Adrenal gland (tissue), 12 donors: Measurements from ENCODE around the gene INS. TPM values are rescaled to one million over a fixed set of nuclear protein-coding genes. Genes with fewer than 3 reads are reported as not detected.

ENCODE experiments used
- DNase-seq, 7 donors: peaks; one replicate each; pipeline ENCODE4 v3.0.0-alpha.2; 2019 to 2020
- H3K27ac ChIP-seq, 5 donors: fragments of 200-600 bp; sonication (generic) in 4 of 5; 1 replicate in 3 of 5; 2 replicates in 2 of 5; pipeline versions ENCODE4 v1.5.1 to v1.8.0; 2016 to 2020; ENCODE audit warnings: mild to moderate bottlenecking in 1 of 5
- H3K27me3 ChIP-seq: fragments of 200-600 bp; 2 replicates; pipeline ENCODE4 v1.8.0; 2021
- H3K36me3 ChIP-seq, 2 donors: fragments of 200-600 bp; replicated peaks in 1 of 2; 1 replicate in 1 of 2; 2 replicates in 1 of 2; pipeline versions ENCODE4 v1.5.1 to v1.8.0; 2018 to 2022
- H3K4me1 ChIP-seq, 2 donors: fragments of 200-600 bp; replicated peaks in 1 of 2; 1 replicate in 1 of 2; 2 replicates in 1 of 2; pipeline versions ENCODE4 v1.5.1 to v1.8.0; 2018 to 2021
- H3K4me3 ChIP-seq, 4 donors: fragments of 200-600 bp; sonication (generic) in 3 of 4; one replicate each; pipeline ENCODE4 v1.5.1; 2016 to 2018
- H3K9me3 ChIP-seq, 3 donors: fragments of 200-600 bp; sonication (generic) in 1 of 3; replicated peaks in 1 of 3; 1 replicate in 2 of 3; 2 replicates in 1 of 3; pipeline versions ENCODE4 v1.5.1 to v1.8.0; 2016 to 2021
- POLR2A ChIP-seq, 2 donors: fragments of 450-650 bp; IDR thresholded peaks; one replicate each; pipeline ENCODE4 v1.6.1; 2017; ENCODE audit warnings: antibody characterized with exemption in 2 of 2, mild to moderate bottlenecking in 2 of 2, moderate library complexity in 1 of 2
- WGBS, 4 donors: extraction: QIAGEN DNeasy Blood & Tissue Kit in 2 of 4; methylation state at CpG; one replicate each; pipeline versions ENCODE4 v1.1.5 to v1.1.7; 2013 to 2017; 5-methylcytosine and 5-hydroxymethylcytosine counted together
- intact Hi-C, 2 donors: fragments of 100-400 bp; cut with DNase I; formaldehyde crosslinking; loops; one replicate each; pipeline versions ENCODE4 v1.14.1 to v1.15.0; 2022 to 2023
- polyA plus RNA-seq, 3 donors: library from polyadenylated mRNA; stranded (reverse); fragments of 200-250 nt in 2 of 3; fragments of 350-450 nt in 1 of 3; fragmentation: Illumina TruSeq in 1 of 3; extraction: RNeasy Lipid Tissue Mini Kit (QIAGEN cat#74804) in 1 of 3; gene quantifications; one replicate each; pipeline ENCODE4 v1.2.3, GENCODE V29; 2013 to 2014
- total RNA-seq, 9 donors: library from RNA; depleted of rRNA in 4 of 9; stranded (reverse); fragments of >200 nt in 4 of 9; fragments of 120-200 nt in 1 of 9; fragmentation: NEBNext Ultra II Directional in 1 of 9; extraction: Animal tissue kit (Norgen Biotek cat#: 25700) in 1 of 9; gene quantifications; one replicate each; pipeline versions ENCODE4 v1.1.0 to v1.2.4, GENCODE V29; 2013 to 2023
- TF ChIP-seq, protein P1 (sequence below), 6 experiments: fragments of 450-650 bp in 4 of 6; fragments of 200-600 bp in 2 of 6; sonication (generic) in 1 of 6; IDR thresholded peaks; 1 replicate in 5 of 6; 2 replicates in 1 of 6; pipeline versions ENCODE4 v1.5.1 to v1.8.0; 2016 to 2021; ENCODE audit warnings: antibody characterized with exemption in 6 of 6, mild to moderate bottlenecking in 2 of 6, moderate library complexity in 1 of 6
- donor health status: healthy with polysubstance abuse.
- donor health status: Bipolar disorder and iron deficiency.
- donor health status: DM: yes; HTN: yes; CAD: no.
- donor health status: DM: no; HTN: no; CAD: no.
- donor health status: DM: no; HTN: no; CAD: no.
- donor health status: DM: yes; HTN: yes; CAD: no.

Gene INS
- total and polyA plus RNA-seq, 12 donors, result 0.72 to 45.2 (median 6.5) TPM; not detected in 8

DNA sequence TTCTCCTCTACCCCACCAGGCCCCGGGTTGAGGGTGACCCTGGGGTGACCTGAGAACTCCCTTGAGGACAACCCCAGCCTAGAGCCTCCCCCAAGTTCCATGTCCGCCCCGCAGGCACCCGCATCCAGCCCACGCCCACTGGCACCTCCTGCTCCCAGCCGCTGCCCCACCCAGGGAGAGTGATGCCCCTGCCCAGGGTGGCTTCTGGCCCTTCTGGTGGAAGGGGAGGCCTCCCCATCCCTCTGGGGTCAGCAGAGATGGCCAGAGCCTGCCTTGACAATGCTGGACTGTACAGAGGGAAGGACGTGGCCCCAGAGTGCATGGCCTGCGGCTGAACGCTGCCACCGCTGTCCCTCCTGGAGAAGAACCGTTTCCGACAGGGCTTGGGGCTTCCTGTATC is 11.7 kb upstream of the INS start:
- H3K4me3 ChIP-seq, result no peak overlapping the region
- intact Hi-C loops, result no loop called here
- no peak for TF ChIP-seq POLR2A (IDR thresholded peaks at IDR 0.05)
- TF ChIP-seq, protein P1, sequence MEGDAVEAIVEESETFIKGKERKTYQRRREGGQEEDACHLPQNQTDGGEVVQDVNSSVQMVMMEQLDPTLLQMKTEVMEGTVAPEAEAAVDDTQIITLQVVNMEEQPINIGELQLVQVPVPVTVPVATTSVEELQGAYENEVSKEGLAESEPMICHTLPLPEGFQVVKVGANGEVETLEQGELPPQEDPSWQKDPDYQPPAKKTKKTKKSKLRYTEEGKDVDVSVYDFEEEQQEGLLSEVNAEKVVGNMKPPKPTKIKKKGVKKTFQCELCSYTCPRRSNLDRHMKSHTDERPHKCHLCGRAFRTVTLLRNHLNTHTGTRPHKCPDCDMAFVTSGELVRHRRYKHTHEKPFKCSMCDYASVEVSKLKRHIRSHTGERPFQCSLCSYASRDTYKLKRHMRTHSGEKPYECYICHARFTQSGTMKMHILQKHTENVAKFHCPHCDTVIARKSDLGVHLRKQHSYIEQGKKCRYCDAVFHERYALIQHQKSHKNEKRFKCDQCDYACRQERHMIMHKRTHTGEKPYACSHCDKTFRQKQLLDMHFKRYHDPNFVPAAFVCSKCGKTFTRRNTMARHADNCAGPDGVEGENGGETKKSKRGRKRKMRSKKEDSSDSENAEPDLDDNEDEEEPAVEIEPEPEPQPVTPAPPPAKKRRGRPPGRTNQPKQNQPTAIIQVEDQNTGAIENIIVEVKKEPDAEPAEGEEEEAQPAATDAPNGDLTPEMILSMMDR (IDR thresholded peaks at IDR 0.05), result no peak
- peak overlapping the region in 1 of 5 donors; percentile 73 for H3K27ac ChIP-seq
- no peaks in the 10 kb centered on the region for H3K9me3 ChIP-seq
- 83 to 90% (median 87%) methylated on average over 5 to 12 of the region's 12 CpGs for WGBS, 4 donors
- no peaks in the 10 kb centered on the region for H3K4me1 ChIP-seq
- DNase-seq, result no peak
- no peaks in the 10 kb centered on the region for H3K27me3 ChIP-seq
- H3K36me3 ChIP-seq, result no peaks in the 10 kb centered on the region

DNA sequence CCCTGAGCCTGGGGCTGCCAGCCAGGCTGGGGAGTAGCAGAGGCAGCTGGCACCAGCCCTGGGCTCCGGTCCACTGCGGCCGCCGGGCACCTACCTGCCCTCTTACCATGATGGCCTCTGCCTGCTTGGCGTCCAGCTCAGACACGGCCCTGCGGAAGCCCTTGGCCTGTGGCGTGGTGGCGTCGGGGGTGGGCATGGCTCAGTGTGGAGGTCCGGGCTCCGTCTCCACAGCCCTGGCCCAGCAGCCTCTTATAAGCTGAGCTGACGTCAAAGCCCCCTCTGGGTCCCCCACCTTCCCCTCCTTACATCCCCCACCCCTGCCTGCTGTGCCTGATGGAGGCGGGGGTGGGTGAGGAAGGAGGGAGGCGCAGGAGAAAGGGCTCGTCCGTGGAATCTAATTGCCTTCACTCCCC is 10.6 kb upstream of the INS start, which contains the start of gene TH:
TH (minus strand) TSS at position 225 of the 413 bp plus-strand sequence; CDS start at position 196, 29 bp downstream.
- no peaks in the 10 kb centered on the region for H3K9me3 ChIP-seq

DNA sequence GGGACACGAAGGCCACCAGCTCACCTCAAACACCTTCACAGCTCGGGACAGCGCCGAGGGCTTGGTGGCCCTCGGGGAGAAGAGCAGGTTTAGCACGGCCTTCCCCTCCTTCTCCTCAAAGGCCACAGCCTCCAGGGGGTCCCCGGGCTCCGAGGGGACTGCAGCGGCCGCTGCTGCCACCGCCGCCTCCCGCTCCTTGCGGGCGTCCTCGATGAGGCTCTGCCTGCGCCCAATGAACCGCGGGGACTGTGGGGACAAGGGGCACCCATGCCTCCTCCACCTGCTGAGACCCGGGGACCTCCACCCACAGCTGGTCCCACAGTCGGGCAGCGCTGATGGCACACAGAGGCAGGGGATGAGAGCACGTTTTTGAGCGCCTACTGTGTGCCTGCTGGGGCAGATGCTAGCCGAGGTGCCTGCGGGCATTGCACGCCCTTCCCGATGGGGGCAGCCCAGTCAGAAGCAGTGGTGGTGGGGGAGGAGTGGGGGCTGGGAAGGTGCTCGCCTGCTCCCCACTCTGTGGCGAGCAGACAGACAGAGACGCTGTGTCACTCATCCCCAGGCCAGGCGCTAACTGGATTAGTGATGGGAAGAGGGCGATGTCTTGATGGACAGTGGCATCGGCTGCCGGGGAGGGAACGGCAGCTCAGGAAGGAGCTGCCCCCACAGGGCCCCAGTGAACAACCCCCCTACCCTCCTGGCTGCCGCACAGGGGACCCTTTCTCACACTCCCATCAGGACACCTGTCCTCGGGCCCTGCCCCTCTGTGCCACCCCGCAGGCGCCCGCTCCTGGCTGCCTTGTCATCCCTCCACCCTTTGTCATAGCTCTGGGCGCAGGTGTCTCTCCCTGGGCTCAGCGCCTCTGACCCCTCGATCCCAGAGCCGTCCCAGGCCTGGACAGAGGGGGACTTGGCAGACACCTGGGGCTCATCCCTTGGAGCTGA is 8.9 kb upstream of the INS start:
- Histone ChIP-seq H3K27me3 (peaks cover 7% of the 10 kb centered on the region), H3K4me3 (no peak overlapping the region), H3K27ac (peak overlapping the region in 1 of 5 donors; percentile 73), H3K4me1 (peaks cover 0 to 6% of the 10 kb centered on the region in 2 donors), H3K36me3 (no peaks in the 10 kb centered on the region), H3K9me3 (no peaks in the 10 kb centered on the region)
- peak in 1 of 7 donors; percentile 57 for DNase-seq
- intact Hi-C loops, result no loop called here
- TF ChIP-seq POLR2A (IDR thresholded peaks at IDR 0.05), result peak; percentile 4 to 38
- TF ChIP-seq, protein P1 (IDR thresholded peaks at IDR 0.05), result no peak
- WGBS, 4 donors, result 74 to 80% (median 77%) methylated on average over 21 to 45 of the region's 45 CpGs

More for the DNA sequence above, 10.6 kb upstream of the INS start, which contains the start of gene TH:
- peaks cover 0 to under 1% of the 10 kb centered on the region in 2 donors for H3K4me1 ChIP-seq
- 57 to 71% (median 62%) methylated on average over 4 to 17 of the region's 17 CpGs for WGBS, 4 donors
- DNase-seq, result peak in 1 of 7 donors; percentile 92
- peak; percentile 54 to 94 for TF ChIP-seq POLR2A (IDR thresholded peaks at IDR 0.05)
- TF ChIP-seq, protein P1 (IDR thresholded peaks at IDR 0.05), result no peak
- intact Hi-C loops, result no loop called here
- no peak within 1 kb of the TSS for H3K4me3 ChIP-seq
- no peaks in the 10 kb centered on the region for H3K36me3 ChIP-seq
- no peaks in the 10 kb centered on the region for H3K27me3 ChIP-seq
- peak within 1 kb of the TSS in 1 of 5 donors; percentile 73 for H3K27ac ChIP-seq

DNA sequence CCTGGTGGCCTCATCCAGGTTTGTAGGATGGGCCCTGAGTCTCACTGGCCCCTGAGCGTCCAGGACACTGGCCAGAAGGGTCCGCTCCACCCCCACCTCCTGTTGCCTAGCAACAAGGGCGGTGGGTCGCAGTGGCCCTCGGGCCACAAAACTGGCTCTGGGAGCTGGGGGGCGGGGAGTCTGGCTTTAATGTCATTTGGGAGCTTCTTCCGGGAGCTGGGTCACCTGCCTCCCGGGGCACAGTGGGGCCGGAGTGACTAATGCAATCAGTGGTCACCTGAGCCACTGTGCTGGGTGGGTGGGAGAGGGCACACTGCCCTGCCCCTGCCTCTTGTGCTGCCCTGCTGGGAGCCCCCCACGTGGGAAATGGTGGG is 8.0 kb upstream of the INS start:
- no peak overlapping the region for H3K4me3 ChIP-seq
- peaks cover 0 to 6% of the 10 kb centered on the region in 2 donors for H3K4me1 ChIP-seq
- intact Hi-C loops, result no loop called here
- peaks cover 9% of the 10 kb centered on the region for H3K27me3 ChIP-seq
- no peaks in the 10 kb centered on the region for H3K9me3 ChIP-seq
- H3K36me3 ChIP-seq, result no peaks in the 10 kb centered on the region
- H3K27ac ChIP-seq, result peak overlapping the region in 1 of 5 donors; percentile 73
- no peak for DNase-seq
- 38 to 66% (median 51%) methylated on average over 2 to 10 of the region's 10 CpGs for WGBS, 4 donors
- TF ChIP-seq, protein P1 (IDR thresholded peaks at IDR 0.05), result no peak
- TF ChIP-seq POLR2A (IDR thresholded peaks at IDR 0.05), result no peak
